Neural crest cell (in vitro differentiated cells): ENCODE data around the gene PSMA6. TPM values are rescaled to one million over a fixed set of nuclear protein-coding genes. Genes with fewer than 3 reads are reported as not detected.

Experiments used
- DNase-seq: peaks from one replicate; pipeline ENCODE4 v3.0.0; 2021; ENCODE audit warnings: low read depth, mixed read lengths, low spot score
- H3K27ac Mint-ChIP-seq: one replicate; pipeline ENCODE4 v1.8.0; 2021; ENCODE audit warnings: mild to moderate bottlenecking, mixed read lengths; ENCODE audit not compliant: unreplicated experiment
- H3K27me3 Mint-ChIP-seq: 2 replicates; pipeline ENCODE4 v1.8.0; 2021; ENCODE audit warnings: low read depth, mild to moderate bottlenecking, mixed read lengths
- H3K36me3 Mint-ChIP-seq: 2 replicates; pipeline ENCODE4 v1.8.0; 2021; ENCODE audit warnings: low read depth, mild to moderate bottlenecking, mixed read lengths
- H3K4me1 Mint-ChIP-seq: 2 replicates; pipeline ENCODE4 v1.8.0; 2021; ENCODE audit warnings: mixed read lengths
- H3K4me3 Mint-ChIP-seq: one replicate; pipeline ENCODE4 v1.8.0; 2021; ENCODE audit warnings: mild to moderate bottlenecking, mixed read lengths
- H3K9me3 Mint-ChIP-seq: 2 replicates; pipeline ENCODE4 v1.8.0; 2021; ENCODE audit warnings: mixed read lengths
- CTCF ChIP-seq: fragments of 200-600 bp; sonication (generic); conservative IDR thresholded peaks from 2 replicates; pipeline ENCODE4 v1.5.0; 2021; ENCODE audit warnings: antibody characterized with exemption, mild to moderate bottlenecking
- long read RNA-seq: library from polyadenylated mRNA; unstranded; transcript quantifications from one replicate; pipeline ENCODE4 v2.0.0, GENCODE V29; 2020
- total RNA-seq: library from RNA; stranded (reverse); gene quantifications from 2 replicates; pipeline ENCODE4 v1.2.1, GENCODE V29; 2021

The PSMA6 gene
- total RNA-seq, result 220 and 229 TPM in 2 replicates
- long read RNA-seq, transcript PSMA6-208 (4 exons, 655 nt), result minor isoform, 7 of 320 reads
- long read RNA-seq, transcript PSMA6-201 (7 exons, 1,029 nt), result major isoform, 307 of 320 reads
- long read RNA-seq, partial matches to known transcripts, result 0 of 320 reads
- long read RNA-seq, other reads (novel, unspliced or antisense), result 4 of 320 reads

GRCh38 chr14:35292051-35292769 lies at the start of gene PSMA6:
Gene PSMA6, plus strand, starts transcription at chr14:35292382. Its CDS starts 95 bp downstream, at chr14:35292477.
- Mint-ChIP-seq H3K4me3 (peak within 1 kb of the TSS; percentile 99), H3K27ac (peak within 1 kb of the TSS; percentile 99), H3K9me3 (no peaks in the 10 kb centered on the region), H3K27me3 (no peaks in the 10 kb centered on the region), H3K4me1 (peaks cover 35% of the 10 kb centered on the region), H3K36me3 (no peaks in the 10 kb centered on the region)
- no peak for TF ChIP-seq CTCF
- DNase-seq, result peak; percentile 97

DNA sequence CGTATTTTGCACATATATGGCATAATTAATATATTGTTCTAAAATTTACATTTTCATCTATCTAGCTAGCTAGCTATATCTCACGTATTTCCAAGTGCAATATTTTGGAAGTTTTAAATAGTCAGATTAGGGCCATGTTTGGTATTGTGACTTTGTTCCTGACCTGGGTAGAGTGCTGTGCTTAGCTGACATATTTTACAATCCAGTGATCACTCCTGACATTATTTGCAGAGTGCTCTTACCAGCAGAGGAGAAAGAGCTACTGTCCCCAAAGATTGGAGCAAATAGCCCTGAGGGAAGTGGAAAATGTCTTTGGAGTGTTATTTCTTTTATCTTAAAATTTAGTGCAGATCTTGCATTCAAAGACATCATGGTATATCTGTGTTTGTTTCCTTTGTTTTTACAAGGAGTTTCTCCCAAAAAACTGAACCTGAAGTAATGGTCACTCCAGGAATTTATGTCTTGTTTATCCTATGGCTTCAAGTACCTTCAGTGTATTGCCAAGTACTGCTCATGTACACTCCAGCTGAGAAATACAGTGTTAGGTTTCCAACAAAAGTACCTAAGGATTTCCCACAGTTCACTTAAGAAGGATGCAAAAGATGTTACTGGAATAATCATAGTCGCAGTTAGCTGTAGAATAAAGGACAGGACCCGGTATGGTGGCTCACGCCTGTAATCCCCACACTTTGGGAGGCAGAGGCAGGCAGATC lies 49.4 kb upstream of the PSMA6 start:
- DNase-seq, result no peak
- no peaks in the 10 kb centered on the region for H3K36me3 Mint-ChIP-seq
- H3K4me3 Mint-ChIP-seq, result no peak overlapping the region
- no peaks in the 10 kb centered on the region for H3K27me3 Mint-ChIP-seq
- no peak for TF ChIP-seq CTCF
- H3K4me1 Mint-ChIP-seq, result peaks cover 12% of the 10 kb centered on the region
- H3K9me3 Mint-ChIP-seq, result no peaks in the 10 kb centered on the region
- H3K27ac Mint-ChIP-seq, result no peak overlapping the region

- Mint-ChIP-seq H3K4me3 (no peak overlapping the region), H3K36me3 (no peaks in the 10 kb centered on the region), H3K27me3 (no peaks in the 10 kb centered on the region), H3K4me1 (peaks cover 12% of the 10 kb centered on the region), H3K9me3 (no peaks in the 10 kb centered on the region), H3K27ac (no peak overlapping the region)
- TF ChIP-seq CTCF, result no peak
- DNase-seq, result no peak
Measured at GRCh38 chr14:35243956-35244355, 48.2 kb upstream of the PSMA6 start.

DNA sequence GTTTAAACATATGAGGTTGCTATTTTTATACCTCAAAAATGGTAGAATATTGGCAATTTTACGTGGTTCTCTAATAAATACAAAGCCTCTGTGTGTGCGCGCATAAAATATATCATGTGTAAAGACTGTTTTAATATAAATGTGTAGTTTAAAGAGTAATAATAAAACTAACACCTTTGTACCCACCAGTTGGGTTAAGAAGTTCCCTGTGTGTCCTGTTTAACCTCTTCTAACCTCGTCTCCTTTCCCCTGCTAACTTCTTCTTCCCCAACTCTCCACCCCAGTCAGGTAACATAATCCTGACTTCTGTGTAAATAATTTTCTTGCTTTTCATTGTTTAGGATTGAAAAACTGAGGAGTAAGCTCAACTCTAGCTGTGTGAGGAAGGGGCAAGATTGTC lies 47.6 kb upstream of the PSMA6 start:
- Mint-ChIP-seq H3K27ac (no peak overlapping the region), H3K4me1 (peaks cover 12% of the 10 kb centered on the region), H3K36me3 (no peaks in the 10 kb centered on the region), H3K9me3 (no peaks in the 10 kb centered on the region), H3K27me3 (no peaks in the 10 kb centered on the region), H3K4me3 (no peak overlapping the region)
- no peak for TF ChIP-seq CTCF
- no peak for DNase-seq

DNA sequence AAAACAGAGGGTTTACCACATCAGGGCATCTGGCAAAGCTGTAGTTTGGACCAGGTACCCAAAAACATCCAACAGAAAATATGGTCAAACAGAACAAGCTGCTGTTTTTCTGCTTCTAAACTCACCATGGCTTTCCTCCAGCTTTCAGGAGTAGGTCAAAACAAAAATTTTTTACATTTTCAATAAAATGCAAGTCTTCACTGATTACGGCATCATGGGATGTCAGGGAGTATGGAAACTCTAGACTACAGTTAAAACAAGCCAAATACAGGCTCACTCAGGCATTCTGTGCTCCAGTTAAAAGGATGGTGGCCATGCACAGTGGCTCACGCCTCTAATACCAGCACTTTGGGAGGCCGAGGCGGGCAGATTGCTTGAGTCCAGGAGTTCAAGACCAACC lies 47.1 kb upstream of the PSMA6 start:
- no peaks in the 10 kb centered on the region for H3K36me3 Mint-ChIP-seq
- H3K27ac Mint-ChIP-seq, result no peak overlapping the region
- no peak for TF ChIP-seq CTCF
- no peak for DNase-seq
- H3K9me3 Mint-ChIP-seq, result no peaks in the 10 kb centered on the region
- H3K4me1 Mint-ChIP-seq, result peaks cover 12% of the 10 kb centered on the region
- no peak overlapping the region for H3K4me3 Mint-ChIP-seq
- H3K27me3 Mint-ChIP-seq, result no peaks in the 10 kb centered on the region
